Common myeloid progenitor, CD34-positive (primary cell): ENCODE results near the gene FAU. TPM values are rescaled to one million over a fixed set of nuclear protein-coding genes. Genes with fewer than 3 reads are reported as not detected.

Experiments used
- CTCF ChIA-PET: fragments of 350-600 bp; sonication (Branson Sonifier 250); formaldehyde crosslinking; loops from one replicate; lab custom pipeline; 2021; ENCODE audit warnings: antibody characterized with exemption; lab: Charles Lee
- POLR2A ChIA-PET: fragments of 350-600 bp; sonication (Branson Sonifier 250); formaldehyde crosslinking; loops from one replicate; lab custom pipeline; 2021; ENCODE audit warnings: antibody characterized with exemption; lab: Charles Lee
- DNase-seq, 3 donors: peaks; one replicate each; pipeline versions ENCODE4 v3.0.0 to v3.0.0-alpha.2; 2013
- H3K27ac ChIP-seq, 2 experiments: 1 replicate in 1 of 2; 2 replicates in 1 of 2; pipeline ENCODE4 v1.7.0; 2013; ENCODE audit warnings: inconsistent platforms in 2 of 2, low read length in 2 of 2, mild to moderate bottlenecking in 2 of 2, low read depth in 1 of 2, moderate library complexity in 1 of 2; ENCODE audit not compliant: severe bottlenecking in 2 of 2, insufficient read depth in 1 of 2, poor library complexity in 1 of 2
- H3K27me3 ChIP-seq, 5 experiments: replicated peaks in 2 of 5; 1 replicate in 3 of 5; 2 replicates in 2 of 5; pipeline versions ENCODE4 v1.6.1 to v1.7.0; 2013; ENCODE audit warnings: low read length in 4 of 5, mild to moderate bottlenecking in 2 of 5, moderate library complexity in 2 of 5, inconsistent platforms in 1 of 5; ENCODE audit not compliant: insufficient read depth in 5 of 5, control insufficient read depth in 4 of 5
- H3K36me3 ChIP-seq, 4 experiments: 1 replicate in 2 of 4; 2 replicates in 2 of 4; pipeline versions ENCODE4 v1.6.1 to v1.7.0; 2013; ENCODE audit warnings: low read length in 3 of 4, control low read depth in 1 of 4, mild to moderate bottlenecking in 1 of 4; ENCODE audit not compliant: control insufficient read depth in 4 of 4, insufficient read depth in 4 of 4
- H3K4me1 ChIP-seq, 4 experiments: 1 replicate in 3 of 4; 2 replicates in 1 of 4; pipeline versions ENCODE4 v1.6.1 to v1.7.1; 2013; ENCODE audit warnings: low read length in 3 of 4, mild to moderate bottlenecking in 3 of 4, control low read depth in 1 of 4, inconsistent platforms in 1 of 4, moderate library complexity in 1 of 4; ENCODE audit not compliant: control insufficient read depth in 4 of 4, insufficient read depth in 4 of 4; ENCODE audit errors: control extremely low read depth in 1 of 4
- H3K4me3 ChIP-seq, 7 experiments: 1 replicate in 4 of 7; 2 replicates in 3 of 7; pipeline versions ENCODE4 v1.5.1 to v1.7.0; 2013; ENCODE audit warnings: mild to moderate bottlenecking in 7 of 7, low read length in 6 of 7, moderate library complexity in 6 of 7, inconsistent platforms in 2 of 7, low read depth in 2 of 7, control low read depth in 1 of 7; ENCODE audit not compliant: insufficient read depth in 4 of 7, control insufficient read depth in 1 of 7; ENCODE audit errors: extremely low read depth in 1 of 7
- H3K9me3 ChIP-seq, 5 experiments: 1 replicate in 4 of 5; 2 replicates in 1 of 5; pipeline versions ENCODE4 v1.6.1 to v1.7.1; 2013; ENCODE audit warnings: low read length in 4 of 5, mild to moderate bottlenecking in 2 of 5, inconsistent platforms in 1 of 5, low read depth in 1 of 5, moderate library complexity in 1 of 5; ENCODE audit not compliant: control insufficient read depth in 4 of 5, insufficient read depth in 2 of 5; ENCODE audit errors: control extremely low read depth in 1 of 5
- WGBS: methylation state at CpG from one replicate; pipeline ENCODE4 v1.1.5; 2013; ENCODE audit not compliant: insufficient coverage; 5-methylcytosine and 5-hydroxymethylcytosine counted together
- polyA plus RNA-seq: library from polyadenylated mRNA; unstranded; fragments of 120-200 nt; gene quantifications from one replicate; pipeline ENCODE4 v1.2.1, GENCODE V29; 2013

Gene FAU
- 1,309 TPM for polyA plus RNA-seq

DNA sequence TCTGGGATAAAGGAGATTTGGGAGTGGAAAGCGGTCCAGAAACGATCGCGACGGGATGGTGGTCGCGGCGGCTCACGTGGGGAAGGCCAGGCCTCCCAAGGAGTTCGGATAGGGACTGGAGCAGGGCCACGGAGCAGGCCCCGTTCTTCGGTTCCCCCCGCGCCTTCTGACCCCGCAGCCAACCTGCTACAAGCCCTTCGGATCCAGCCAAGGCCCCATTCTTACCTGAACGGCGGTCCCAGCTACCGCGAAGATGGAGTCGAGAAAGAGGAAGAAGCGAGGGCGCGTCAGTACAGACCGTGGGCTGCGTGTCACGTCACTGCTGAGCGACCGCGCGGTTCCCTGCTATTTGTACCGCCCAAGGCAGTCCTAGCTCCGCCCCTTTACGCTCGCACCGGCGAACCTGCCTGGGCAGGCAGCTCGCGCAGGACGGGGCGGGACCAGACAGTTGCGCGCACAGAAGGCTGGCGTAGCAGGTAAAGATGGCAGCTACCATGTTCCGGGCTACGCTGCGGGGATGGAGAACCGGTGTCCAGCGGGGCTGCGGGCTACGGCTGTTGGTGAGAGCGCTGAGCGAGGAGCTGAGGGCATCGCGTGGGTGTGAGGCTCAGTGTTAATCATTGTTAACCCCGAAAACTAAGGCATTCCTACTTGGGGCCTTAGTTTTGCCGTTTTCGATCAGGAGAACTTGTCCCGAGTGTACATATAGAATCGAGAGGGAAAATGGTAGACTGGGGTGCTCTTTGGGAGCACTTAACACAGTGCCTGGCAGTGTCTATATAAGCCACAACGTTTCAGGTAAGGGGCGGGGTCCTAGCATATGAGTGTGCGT is at the start of gene FAU, which contains the start of gene MRPL49:
Gene FAU (minus strand): TSS at position 270 of the 832 bp plus-strand sequence. CDS start 321 bp downstream, outside the sequence.
Gene MRPL49 (plus strand): TSS at position 457 of the 832 bp plus-strand sequence. CDS start 26 bp downstream, at position 483.
- ChIA-PET POLR2A (interaction anchor here (0.6 to 2.2 kb wide), 6 partner anchors 11 to 301 kb away, joined by 3 to 37 read pairs (median 4); partner anchors contain the start of genes CAPN1, NEAT1 and SYVN1), CTCF (interaction anchor here (1.1 to 4.8 kb wide), 7 partner anchors 9 to 110 kb away, joined by 4 to 35 read pairs (median 13); partner anchors contain the start of genes CAPN1, SYVN1 and TM7SF2)
- H3K36me3 ChIP-seq: peaks cover 4 to 64% (median 38%) of the 10 kb centered on the region in 4 experiments
- H3K27me3 ChIP-seq: no peaks in the 10 kb centered on the region
- no peaks in the 10 kb centered on the region for H3K9me3 ChIP-seq
- WGBS: under 1% methylated on average over 58 of the region's 64 CpGs
- H3K4me1 ChIP-seq: peaks cover 7 to 24% (median 18%) of the 10 kb centered on the region in 4 experiments
- peak; percentile 98 to 99 (median 99) for DNase-seq
- peak within 1 kb of the TSS; percentile 95 to 97 for H3K27ac ChIP-seq
- H3K4me3 ChIP-seq: peak within 1 kb of the TSS; percentile 89 to 99 (median 97)

DNA sequence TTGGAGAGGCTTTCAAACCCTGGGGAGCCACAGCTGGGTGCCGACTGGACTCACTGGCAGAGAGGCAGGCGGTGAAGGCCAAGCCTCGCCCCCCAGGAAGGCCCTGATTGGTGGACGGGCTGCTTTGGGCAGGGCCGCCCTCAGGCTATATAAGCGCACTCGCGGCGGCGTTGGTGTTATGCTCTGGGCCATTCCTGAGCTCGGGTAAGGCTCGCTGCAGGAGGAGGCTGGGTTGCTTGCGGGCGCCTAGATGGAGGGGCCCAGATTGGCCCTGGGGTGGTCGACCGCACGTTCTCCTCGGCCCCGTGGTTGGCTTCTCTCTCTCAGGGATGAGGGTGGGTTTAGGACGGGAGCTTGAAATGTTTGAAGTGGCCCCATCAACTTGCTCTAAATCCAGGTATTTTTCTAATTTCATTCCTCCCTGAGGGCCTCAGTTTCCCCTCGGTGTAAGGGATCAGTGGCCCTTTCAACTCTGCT is 48.2 kb upstream of the FAU start, which contains the start of gene SPDYC:
Gene SPDYC (plus strand): TSS at position 176 of the 477 bp plus-strand sequence. CDS start 1,125 bp downstream, outside the sequence.
- Histone ChIP-seq H3K27ac (peak within 1 kb of the TSS in 1 of 2 experiments; percentile 84), H3K9me3 (no peaks in the 10 kb centered on the region), H3K4me3 (no peak within 1 kb of the TSS), H3K36me3 (no peaks in the 10 kb centered on the region), H3K27me3 (no peaks in the 10 kb centered on the region), H3K4me1 (peaks cover 1 to 24% (median 13%) of the 10 kb centered on the region in 4 experiments)
- DNase-seq: no peak
- POLR2A ChIA-PET: interaction anchor here (1.1 to 1.9 kb wide), 3 partner anchors 11 to 35 kb away, joined by 3 to 22 read pairs (median 6); partner anchors contain the start of gene SYVN1
- WGBS: 98% methylated on average over 15 of the region's 21 CpGs
- CTCF ChIA-PET: interaction anchor here (1.2 to 4.2 kb wide), 8 partner anchors 8 to 53 kb away, joined by 4 to 25 read pairs (median 4); partner anchors contain the start of genes CAPN1, SYVN1 and ZNHIT2

GRCh38 chr11:65169164-65169641 is 47.3 kb upstream of the FAU start:
- Histone ChIP-seq H3K4me3 (no peak overlapping the region), H3K36me3 (no peaks in the 10 kb centered on the region), H3K9me3 (no peaks in the 10 kb centered on the region), H3K27me3 (no peaks in the 10 kb centered on the region), H3K4me1 (peaks cover 1 to 24% (median 13%) of the 10 kb centered on the region in 4 experiments), H3K27ac (peak overlapping the region in 1 of 2 experiments; percentile 84)
- ChIA-PET CTCF (interaction anchor here (0.6 to 4.2 kb wide), 9 partner anchors 9 to 250 kb away, joined by 3 to 25 read pairs (median 4); partner anchors contain the start of genes SYVN1 and ZNHIT2), POLR2A (interaction anchor here (0.5 to 1.9 kb wide), 7 partner anchors 8 to 58 kb away, joined by 3 to 22 read pairs (median 3); partner anchors contain the start of genes SYVN1, TM7SF2 and ZNHIT2)
- peak; percentile 40 to 91 (median 63) for DNase-seq
- WGBS: 90% methylated on average over 9 of the region's 11 CpGs

DNA sequence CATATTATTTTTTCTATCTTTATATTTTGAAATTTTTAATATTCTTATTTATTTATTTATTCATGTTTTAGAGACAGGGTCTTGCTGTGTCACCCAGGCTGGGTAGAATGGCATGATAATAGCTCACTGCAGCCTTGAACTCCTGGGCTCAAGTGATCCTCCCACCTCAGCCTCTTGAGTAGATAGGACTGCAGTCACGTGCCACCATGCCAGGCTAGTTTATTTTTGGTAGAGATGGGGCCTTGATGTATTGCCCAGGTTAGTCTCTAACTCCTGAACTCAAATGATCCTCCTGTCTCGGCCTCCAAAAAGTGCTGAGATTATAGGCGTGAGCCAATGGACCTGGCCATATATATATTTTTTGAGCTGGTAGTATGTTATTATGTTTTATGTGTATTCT is 45.7 kb upstream of the FAU start:
- Histone ChIP-seq H3K4me3 (no peak overlapping the region), H3K4me1 (peaks cover 1 to 24% (median 13%) of the 10 kb centered on the region in 4 experiments), H3K9me3 (no peaks in the 10 kb centered on the region), H3K27me3 (no peaks in the 10 kb centered on the region), H3K27ac (no peak overlapping the region), H3K36me3 (no peaks in the 10 kb centered on the region)
- POLR2A ChIA-PET: interaction anchor here (0.7 to 0.9 kb wide), 3 partner anchors 33 to 103 kb away, joined by 3 to 5 read pairs (median 3); no protein-coding TSS in a partner anchor
- DNase-seq: no peak
- 100% methylated on average over 1 of the region's 3 CpGs for WGBS
- CTCF ChIA-PET: interaction anchor here (0.5 to 4.2 kb wide), 3 partner anchors 16 to 68 kb away, joined by 3 to 25 read pairs (median 3); partner anchors contain the start of gene SYVN1

DNA sequence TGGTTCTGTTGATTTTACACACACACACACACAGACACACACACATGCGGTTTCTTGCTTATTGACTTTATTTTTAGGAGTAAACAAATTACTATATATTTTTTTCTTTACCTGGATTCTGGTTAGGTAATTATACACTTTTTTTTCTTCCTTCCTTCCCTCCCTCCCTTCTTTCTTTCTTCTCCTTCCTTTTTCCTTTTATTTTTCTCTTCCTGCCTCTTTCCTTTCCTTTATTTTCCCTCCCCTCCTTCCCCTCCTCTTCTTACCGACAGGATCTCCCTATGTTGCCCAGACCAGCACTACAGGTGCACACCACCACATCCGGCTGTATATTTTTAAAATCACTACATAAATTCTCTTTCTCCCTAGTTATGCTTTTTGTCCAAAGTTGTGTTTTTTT is 45.0 kb upstream of the FAU start:
- H3K27me3 ChIP-seq: no peaks in the 10 kb centered on the region
- H3K27ac ChIP-seq: no peak overlapping the region
- no peaks in the 10 kb centered on the region for H3K36me3 ChIP-seq
- peaks cover 1 to 24% (median 13%) of the 10 kb centered on the region in 4 experiments for H3K4me1 ChIP-seq
- WGBS: no CpG with 5 or more reads among the region's 3 CpGs
- ChIA-PET POLR2A (interaction anchor here (0.9 kb wide), 1 partner anchor 32 kb away, joined by 3 read pairs; no protein-coding TSS in a partner anchor), CTCF (interaction anchor here (1.2 to 4.2 kb wide), 3 partner anchors 15 to 35 kb away, joined by 3 to 25 read pairs (median 3); partner anchors contain the start of gene SYVN1)
- no peak overlapping the region for H3K4me3 ChIP-seq
- DNase-seq: no peak
- H3K9me3 ChIP-seq: no peaks in the 10 kb centered on the region
